Measurements from ENCODE around the gene DNM2. TPM values are rescaled to one million over a fixed set of nuclear protein-coding genes. Genes with fewer than 3 reads are reported as not detected.

Gene DNM2
- total and polyA plus RNA-seq, 9 of the 15 experiments (the other 6 are each of a cell fraction or from before 2014, with no cell fraction given) = 2.2 to 161 (median 72.6) TPM

DNA sequence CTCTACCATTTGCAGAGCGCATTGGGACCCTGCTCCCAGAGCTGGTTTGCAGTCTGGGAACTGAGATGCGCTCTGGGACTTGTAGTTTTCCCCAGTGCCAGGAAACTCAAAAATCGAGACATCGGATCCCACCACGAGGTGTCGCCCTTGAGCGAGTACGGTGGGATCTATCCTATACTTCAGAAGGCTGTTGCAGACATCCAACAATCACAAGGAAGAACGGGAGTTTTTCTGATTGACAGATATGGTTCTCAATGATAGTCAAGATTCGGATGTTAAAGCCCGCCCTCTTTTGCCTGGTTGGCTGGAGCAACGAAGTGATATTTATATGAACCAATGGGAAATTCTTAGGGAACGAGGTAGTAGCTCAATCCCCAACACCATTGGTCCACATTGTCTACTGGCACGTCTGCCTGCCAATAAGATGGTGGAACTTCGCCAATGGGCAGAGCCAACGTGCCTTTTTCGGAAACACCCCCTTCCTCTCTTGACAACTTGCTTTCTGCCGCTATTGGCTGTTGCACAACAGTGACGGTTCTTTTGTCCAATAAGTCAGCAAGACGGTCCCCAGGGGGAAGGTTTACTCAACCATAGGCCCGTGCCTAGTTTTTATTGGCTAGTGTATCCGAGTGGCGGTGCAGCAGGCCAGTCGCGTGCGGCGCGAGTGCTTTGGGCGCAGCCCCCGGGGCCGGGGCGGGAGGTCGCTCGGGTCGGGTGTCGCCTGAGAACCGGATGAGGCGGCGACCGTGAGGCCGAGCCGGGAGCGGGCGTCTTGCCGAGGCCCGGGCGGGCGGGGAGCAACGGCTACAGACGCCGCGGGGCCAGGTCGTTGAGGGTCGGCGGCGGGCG is at the start of gene DNM2 (continued):
- TF ChIP-seq, protein P1, sequence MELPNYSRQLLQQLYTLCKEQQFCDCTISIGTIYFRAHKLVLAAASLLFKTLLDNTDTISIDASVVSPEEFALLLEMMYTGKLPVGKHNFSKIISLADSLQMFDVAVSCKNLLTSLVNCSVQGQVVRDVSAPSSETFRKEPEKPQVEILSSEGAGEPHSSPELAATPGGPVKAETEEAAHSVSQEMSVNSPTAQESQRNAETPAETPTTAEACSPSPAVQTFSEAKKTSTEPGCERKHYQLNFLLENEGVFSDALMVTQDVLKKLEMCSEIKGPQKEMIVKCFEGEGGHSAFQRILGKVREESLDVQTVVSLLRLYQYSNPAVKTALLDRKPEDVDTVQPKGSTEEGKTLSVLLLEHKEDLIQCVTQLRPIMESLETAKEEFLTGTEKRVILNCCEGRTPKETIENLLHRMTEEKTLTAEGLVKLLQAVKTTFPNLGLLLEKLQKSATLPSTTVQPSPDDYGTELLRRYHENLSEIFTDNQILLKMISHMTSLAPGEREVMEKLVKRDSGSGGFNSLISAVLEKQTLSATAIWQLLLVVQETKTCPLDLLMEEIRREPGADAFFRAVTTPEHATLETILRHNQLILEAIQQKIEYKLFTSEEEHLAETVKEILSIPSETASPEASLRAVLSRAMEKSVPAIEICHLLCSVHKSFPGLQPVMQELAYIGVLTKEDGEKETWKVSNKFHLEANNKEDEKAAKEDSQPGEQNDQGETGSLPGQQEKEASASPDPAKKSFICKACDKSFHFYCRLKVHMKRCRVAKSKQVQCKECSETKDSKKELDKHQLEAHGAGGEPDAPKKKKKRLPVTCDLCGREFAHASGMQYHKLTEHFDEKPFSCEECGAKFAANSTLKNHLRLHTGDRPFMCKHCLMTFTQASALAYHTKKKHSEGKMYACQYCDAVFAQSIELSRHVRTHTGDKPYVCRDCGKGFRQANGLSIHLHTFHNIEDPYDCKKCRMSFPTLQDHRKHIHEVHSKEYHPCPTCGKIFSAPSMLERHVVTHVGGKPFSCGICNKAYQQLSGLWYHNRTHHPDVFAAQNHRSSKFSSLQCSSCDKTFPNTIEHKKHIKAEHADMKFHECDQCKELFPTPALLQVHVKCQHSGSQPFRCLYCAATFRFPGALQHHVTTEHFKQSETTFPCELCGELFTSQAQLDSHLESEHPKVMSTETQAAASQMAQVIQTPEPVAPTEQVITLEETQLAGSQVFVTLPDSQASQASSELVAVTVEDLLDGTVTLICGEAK (IDR thresholded peaks at IDR 0.05) = peak; percentile 94
- TF ChIP-seq, protein P1 (CRISPR knock-in tag; IDR thresholded peaks at IDR 0.05) = no peak
- TF ChIP-seq ATF1 (CRISPR knock-in tag; IDR thresholded peaks at IDR 0.05) (no peak), ATF1 (tag; IDR thresholded peaks at IDR 0.05) (peak; percentile 97), FOXK2 (conservative IDR thresholded peaks at IDR 0.05 in 1 of 2, IDR thresholded peaks at IDR 0.05 in 1 of 2; ENCODE audit: low read depth in 2 of 2) (peak; percentile 95 to 97), ZNF23 (CRISPR knock-in tag; IDR thresholded peaks at IDR 0.05) (no peak)
